ENCODE measurements around the gene MYOM1.
"Not testable (repeated sequence)": the region's sequence is repeated elsewhere in the genome, so short reads cannot be mapped to it uniquely, and the experiment has no call there.

MYOM1 gene

GRCh38 chr18:3214855-3215637, 4.7 kb downstream of the MYOM1 start:
- H3K4me1 ChIP-seq (ENCODE audit: insufficient read depth, low read length) = peaks cover 13% of the 10 kb centered on the region

GRCh38 chr18:3213300-3214059, 6.3 kb downstream of the MYOM1 start:
- Histone ChIP-seq H3K9ac (ENCODE audit: low read depth, low read length) (no peak overlapping the region), H3K9me3 (ENCODE audit: insufficient read depth, low read depth, low read length) (no peaks in the 10 kb centered on the region), H3K27me3 (ENCODE audit: insufficient read depth, low read length) (no peaks in the 10 kb centered on the region), H3K4me1 (ENCODE audit: insufficient read depth, low read length) (peaks cover 12% of the 10 kb centered on the region), H3K27ac (ENCODE audit: low read depth, low read length) (no peak overlapping the region), H3K4me3 (ENCODE audit: low read length) (no peak overlapping the region), H3K36me3 (ENCODE audit: insufficient read depth, low read length) (no peaks in the 10 kb centered on the region)
- 83% methylated on average over 4 of the region's 6 CpGs for WGBS

More at GRCh38 chr18:3214855-3215637, 4.7 kb downstream of the MYOM1 start:
- Histone ChIP-seq H3K4me3 (ENCODE audit: low read length) (no peak overlapping the region), H3K9ac (ENCODE audit: low read depth, low read length) (no peak overlapping the region), H3K27me3 (ENCODE audit: insufficient read depth, low read length) (no peaks in the 10 kb centered on the region), H3K27ac (ENCODE audit: low read depth, low read length) (no peak overlapping the region), H3K9me3 (ENCODE audit: insufficient read depth, low read depth, low read length) (no peaks in the 10 kb centered on the region), H3K36me3 (ENCODE audit: insufficient read depth, low read length) (no peaks in the 10 kb centered on the region)
- 95% methylated on average over 36 of the region's 36 CpGs for WGBS

GRCh38 chr18:3212657-3213056, 7.1 kb downstream of the MYOM1 start:
- no peaks in the 10 kb centered on the region for H3K36me3 ChIP-seq (ENCODE audit: insufficient read depth, low read length)
- WGBS = 92% methylated on average over 4 of the region's 4 CpGs
- no peaks in the 10 kb centered on the region for H3K9me3 ChIP-seq (ENCODE audit: insufficient read depth, low read depth, low read length)
- H3K4me3 ChIP-seq (ENCODE audit: low read length) = no peak overlapping the region
- H3K9ac ChIP-seq (ENCODE audit: low read depth, low read length) = no peak overlapping the region
- no peak overlapping the region for H3K27ac ChIP-seq (ENCODE audit: low read depth, low read length)
- H3K27me3 ChIP-seq (ENCODE audit: insufficient read depth, low read length) = no peaks in the 10 kb centered on the region
- peaks cover 7% of the 10 kb centered on the region for H3K4me1 ChIP-seq (ENCODE audit: insufficient read depth, low read length)

DNA sequence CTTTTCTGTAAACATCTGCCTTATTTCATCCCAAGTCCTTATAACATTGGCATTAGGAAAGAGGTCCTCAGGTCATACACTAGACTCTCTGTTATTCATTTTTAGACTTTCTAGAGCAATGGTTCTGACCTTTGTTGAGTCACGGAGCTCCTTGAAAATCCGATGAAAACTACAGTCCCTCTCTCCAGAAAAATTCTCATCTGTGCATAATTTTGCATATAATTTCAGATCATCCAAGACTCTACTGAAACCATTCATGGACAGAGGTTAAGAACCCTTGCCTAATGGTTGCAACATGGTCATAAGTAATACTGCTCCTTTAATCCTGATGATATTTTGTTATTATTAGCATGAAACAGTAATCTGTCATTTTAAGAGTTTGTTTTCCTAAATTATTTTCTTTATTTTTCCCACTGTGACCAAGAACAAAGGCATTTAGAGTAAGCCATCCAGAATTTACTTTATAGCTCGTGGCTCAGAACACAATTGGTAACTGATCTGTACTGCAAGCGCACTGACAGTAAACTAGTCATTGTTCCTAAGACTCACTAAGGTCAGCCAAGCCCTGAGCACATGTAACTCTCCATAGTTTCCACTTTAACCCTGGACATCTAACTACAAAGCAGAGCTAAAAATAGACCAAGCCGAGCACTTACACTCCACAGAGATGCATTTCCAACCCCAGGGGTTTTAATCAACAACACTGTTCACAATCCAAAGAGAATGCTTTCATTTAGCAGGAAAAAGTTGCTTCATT, 8.4 kb downstream of the MYOM1 start:
- no peak overlapping the region; the same call in 1 of the 2 replicates for H3K9ac ChIP-seq (ENCODE audit: low read depth, low read length)
- H3K4me1 ChIP-seq (ENCODE audit: insufficient read depth, low read length) = peaks cover 11% of the 10 kb centered on the region
- H3K9me3 ChIP-seq (ENCODE audit: insufficient read depth, low read depth, low read length) = no peaks in the 10 kb centered on the region
- H3K27ac ChIP-seq (ENCODE audit: low read depth, low read length) = no peak overlapping the region
- H3K36me3 ChIP-seq (ENCODE audit: insufficient read depth, low read length) = no peaks in the 10 kb centered on the region
- WGBS = 89% methylated on average over 5 of the region's 5 CpGs
- no peak overlapping the region for H3K4me3 ChIP-seq (ENCODE audit: low read length)
- H3K27me3 ChIP-seq (ENCODE audit: insufficient read depth, low read length) = no peaks in the 10 kb centered on the region

DNA sequence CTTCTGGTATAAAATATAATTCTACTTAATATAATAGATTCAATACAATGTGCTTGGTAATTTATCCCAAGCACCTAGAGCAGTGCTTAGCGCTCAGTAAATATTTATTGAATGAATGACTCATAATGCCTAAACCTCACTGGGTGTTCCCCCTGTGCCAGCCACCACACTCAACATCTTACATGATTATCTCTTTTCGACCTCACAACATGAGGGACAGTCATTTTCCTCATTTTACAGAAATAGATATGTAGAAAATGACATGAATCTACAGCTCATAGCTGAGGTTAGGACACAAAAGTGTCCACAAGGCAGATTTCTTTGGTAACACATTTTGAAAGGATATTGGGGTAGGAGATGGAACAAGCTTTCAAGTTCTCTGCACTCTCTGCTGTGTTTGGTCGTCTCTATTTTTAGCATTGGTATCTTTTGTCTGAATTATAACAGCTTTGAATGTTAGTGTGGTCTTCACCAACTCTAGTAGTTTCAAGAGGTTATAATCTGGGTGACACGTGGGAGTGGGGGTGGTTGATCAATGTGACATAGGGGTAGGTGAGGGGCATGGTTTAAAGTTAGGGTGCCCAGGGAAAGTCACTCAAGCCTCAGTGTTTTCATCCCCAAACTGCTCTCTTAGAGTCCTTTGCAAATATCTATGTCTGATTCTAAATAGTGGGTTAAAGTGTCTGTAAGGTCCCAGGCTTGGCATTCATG, 9.8 kb downstream of the MYOM1 start:
- H3K36me3 ChIP-seq (ENCODE audit: insufficient read depth, low read length) = no peaks in the 10 kb centered on the region
- H3K27me3 ChIP-seq (ENCODE audit: insufficient read depth, low read length) = no peaks in the 10 kb centered on the region
- H3K9ac ChIP-seq (ENCODE audit: low read depth, low read length) = no peak overlapping the region
- H3K4me3 ChIP-seq (ENCODE audit: low read length) = no peak overlapping the region
- H3K9me3 ChIP-seq (ENCODE audit: insufficient read depth, low read depth, low read length) = peaks cover 4% of the 10 kb centered on the region; the same call in 1 of the 2 replicates
- WGBS = 92% methylated on average over 4 of the region's 4 CpGs
- H3K4me1 ChIP-seq (ENCODE audit: insufficient read depth, low read length) = peaks cover 11% of the 10 kb centered on the region
- no peak overlapping the region for H3K27ac ChIP-seq (ENCODE audit: low read depth, low read length)

GRCh38 chr18:3207565-3207964, 12.2 kb downstream of the MYOM1 start:
- Histone ChIP-seq H3K4me3 (ENCODE audit: low read length) (no peak overlapping the region), H3K36me3 (ENCODE audit: insufficient read depth, low read length) (no peaks in the 10 kb centered on the region), H3K27ac (ENCODE audit: low read depth, low read length) (no peak overlapping the region), H3K9me3 (ENCODE audit: insufficient read depth, low read depth, low read length) (peaks cover 5% of the 10 kb centered on the region; the same call in 1 of the 2 replicates), H3K27me3 (ENCODE audit: insufficient read depth, low read length) (no peaks in the 10 kb centered on the region), H3K9ac (ENCODE audit: low read depth, low read length) (no peak overlapping the region), H3K4me1 (ENCODE audit: insufficient read depth, low read length) (peaks cover 11% of the 10 kb centered on the region)
- 89% methylated on average over 2 of the region's 2 CpGs for WGBS

- Histone ChIP-seq H3K4me1 (ENCODE audit: insufficient read depth, low read length) (peaks cover 4% of the 10 kb centered on the region; the same call in 1 of the 2 replicates), H3K27me3 (ENCODE audit: insufficient read depth, low read length) (no peaks in the 10 kb centered on the region), H3K4me3 (ENCODE audit: low read length) (no peak overlapping the region), H3K27ac (ENCODE audit: low read depth, low read length) (no peak overlapping the region), H3K9me3 (ENCODE audit: insufficient read depth, low read depth, low read length) (peaks cover 8% of the 10 kb centered on the region; the same call in 1 of the 2 replicates), H3K9ac (ENCODE audit: low read depth, low read length) (no peak overlapping the region), H3K36me3 (ENCODE audit: insufficient read depth, low read length) (no peaks in the 10 kb centered on the region)
Measured at GRCh38 chr18:3205239-3205638, 14.5 kb downstream of the MYOM1 start.

GRCh38 chr18:3199942-3200645, 19.7 kb downstream of the MYOM1 start:
- H3K9ac ChIP-seq (ENCODE audit: low read depth, low read length) = no peak overlapping the region
- H3K27me3 ChIP-seq (ENCODE audit: insufficient read depth, low read length) = no peaks in the 10 kb centered on the region
- H3K4me1 ChIP-seq (ENCODE audit: insufficient read depth, low read length) = no peaks in the 10 kb centered on the region
- H3K36me3 ChIP-seq (ENCODE audit: insufficient read depth, low read length) = no peaks in the 10 kb centered on the region
- H3K4me3 ChIP-seq (ENCODE audit: low read length) = no peak overlapping the region
- H3K9me3 ChIP-seq (ENCODE audit: insufficient read depth, low read depth, low read length) = peaks cover 5% of the 10 kb centered on the region; the same call in 1 of the 2 replicates
- 93% methylated on average over 1 of the region's 2 CpGs for WGBS
- no peak overlapping the region for H3K27ac ChIP-seq (ENCODE audit: low read depth, low read length)

DNA sequence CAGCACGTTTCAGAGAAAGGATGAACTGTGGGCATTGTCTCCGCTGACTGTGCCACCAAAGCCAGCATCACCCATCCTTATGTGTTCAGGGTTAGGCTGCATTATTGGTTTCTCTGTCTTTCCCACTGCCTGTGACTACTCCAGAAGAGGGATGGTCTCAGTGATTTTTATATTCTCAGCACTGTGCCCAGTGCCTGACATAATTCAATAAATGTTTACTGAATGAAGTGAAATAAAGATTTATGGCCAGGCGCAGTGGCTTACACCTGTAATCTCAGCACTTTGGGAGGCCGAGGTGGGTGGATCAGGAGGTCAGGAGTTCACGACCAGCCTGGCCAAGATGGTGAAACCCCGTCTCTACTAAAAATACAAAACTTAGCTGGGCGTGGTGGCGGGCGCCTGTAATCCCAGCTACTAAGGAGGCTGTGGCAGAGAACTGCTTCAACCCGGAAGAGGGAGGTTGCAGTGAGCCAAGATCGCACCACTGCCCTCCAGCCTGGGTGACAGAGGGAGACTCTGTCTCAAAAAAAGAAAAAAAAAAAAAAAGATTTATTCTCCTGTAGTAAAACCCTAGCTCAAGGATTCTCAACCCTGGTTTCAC, 21.4 kb downstream of the MYOM1 start:
- 94% methylated on average over 11 of the region's 11 CpGs for WGBS
- H3K27ac ChIP-seq (ENCODE audit: low read depth, low read length) = not testable (repeated sequence)

More for the DNA sequence above, 21.4 kb downstream of the MYOM1 start:
- H3K4me1 ChIP-seq (ENCODE audit: insufficient read depth, low read length); H3K36me3 ChIP-seq (ENCODE audit: insufficient read depth, low read length); H3K9ac ChIP-seq (ENCODE audit: low read depth, low read length); H3K4me3 ChIP-seq (ENCODE audit: low read length); H3K27me3 ChIP-seq (ENCODE audit: insufficient read depth, low read length); H3K9me3 ChIP-seq (ENCODE audit: insufficient read depth, low read depth, low read length): not testable (repeated sequence)

Measured in HUES64 (cell line).